Activated T-helper 1 cell treated with Interleukin-2 at 50 U/mL for 16 hours (primary cell): ENCODE measurements around the gene GAS6.

Source experiments
- DNase-seq: peaks from one replicate; pipeline ENCODE4 v3.0.0-alpha.2; 2020; ENCODE audit warnings: low read depth

The GAS6 gene

DNA sequence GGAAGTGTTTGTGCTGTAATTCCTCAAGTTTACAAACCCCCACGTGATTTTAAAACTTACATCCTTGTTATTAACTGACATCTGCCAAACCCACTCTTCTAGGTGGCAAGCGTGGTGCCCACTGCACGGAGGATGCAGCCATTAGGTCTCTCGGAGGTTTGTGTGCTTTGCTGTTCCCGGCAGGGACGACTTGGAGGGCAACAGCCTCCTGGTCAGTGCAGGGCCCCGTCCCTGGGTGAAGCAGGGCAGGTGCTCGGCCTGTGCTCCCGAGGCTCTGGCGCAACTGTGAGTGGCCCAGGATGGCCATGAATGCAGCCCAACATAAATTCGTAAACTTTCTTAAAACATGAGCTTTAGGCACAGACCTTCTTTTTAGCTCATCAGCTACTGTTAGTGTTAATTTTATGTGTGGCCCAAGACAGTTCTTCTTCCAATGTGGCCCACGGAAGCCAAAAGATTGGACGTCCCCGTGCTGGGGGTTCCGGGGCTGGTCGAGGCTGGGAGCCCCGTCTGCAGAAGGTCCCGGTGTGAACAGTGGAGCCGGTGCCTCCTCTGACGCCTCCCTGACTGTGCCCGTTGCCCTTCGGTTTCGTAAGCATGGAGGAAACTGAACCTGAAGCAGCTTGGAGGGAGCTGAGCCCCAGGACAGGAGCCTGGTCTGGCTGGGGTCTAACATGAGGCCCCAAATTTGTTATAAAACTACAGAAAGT, 11.9 kb downstream of the GAS6 start:
- no peak for DNase-seq

DNA sequence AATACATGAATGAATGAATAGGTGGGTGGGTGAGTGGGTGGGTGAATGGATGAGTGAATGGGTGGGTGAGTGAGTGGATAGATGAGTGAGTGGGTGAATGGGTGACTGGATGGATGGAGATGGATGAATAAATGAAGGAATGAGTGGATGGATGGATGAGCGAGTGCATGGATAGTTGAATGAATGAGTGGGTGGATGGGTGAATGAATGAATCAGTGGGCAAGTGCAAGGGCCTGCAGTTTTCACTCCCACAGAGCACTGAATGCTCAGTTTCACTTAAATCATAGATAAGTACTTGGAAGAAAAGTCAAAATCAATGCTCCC, 12.4 kb downstream of the GAS6 start:
- DNase-seq, result no peak

- DNase-seq, result no peak
Observed at GRCh38 chr13:113850722-113851479, 13.0 kb downstream of the GAS6 start.

- DNase-seq, result no peak
Observed at GRCh38 chr13:113849981-113850721, 13.7 kb downstream of the GAS6 start.

DNA sequence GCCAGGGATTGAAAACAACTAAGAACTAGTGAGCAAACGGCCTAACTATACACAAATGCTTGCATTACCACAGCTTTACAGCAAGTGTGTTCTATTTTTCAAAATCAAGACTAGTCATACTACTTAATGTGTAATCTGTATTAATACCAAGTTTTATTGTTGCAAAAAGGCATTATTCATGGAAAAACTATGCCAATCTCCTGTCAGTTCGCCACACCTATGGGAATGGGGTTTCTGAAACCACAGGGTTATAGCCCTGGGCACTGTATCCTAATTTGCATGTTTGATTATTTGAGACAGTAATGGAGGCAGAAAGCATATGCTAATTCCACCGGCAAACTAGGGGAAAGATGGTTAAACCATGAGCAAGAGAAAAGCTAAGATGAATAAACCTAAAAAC, 14.3 kb downstream of the GAS6 start:
- no peak for DNase-seq

GRCh38 chr13:113848431-113849260, 15.2 kb downstream of the GAS6 start:
- DNase-seq, result no peak

GRCh38 chr13:113848020-113848419, 15.9 kb downstream of the GAS6 start:
- no peak for DNase-seq

DNA sequence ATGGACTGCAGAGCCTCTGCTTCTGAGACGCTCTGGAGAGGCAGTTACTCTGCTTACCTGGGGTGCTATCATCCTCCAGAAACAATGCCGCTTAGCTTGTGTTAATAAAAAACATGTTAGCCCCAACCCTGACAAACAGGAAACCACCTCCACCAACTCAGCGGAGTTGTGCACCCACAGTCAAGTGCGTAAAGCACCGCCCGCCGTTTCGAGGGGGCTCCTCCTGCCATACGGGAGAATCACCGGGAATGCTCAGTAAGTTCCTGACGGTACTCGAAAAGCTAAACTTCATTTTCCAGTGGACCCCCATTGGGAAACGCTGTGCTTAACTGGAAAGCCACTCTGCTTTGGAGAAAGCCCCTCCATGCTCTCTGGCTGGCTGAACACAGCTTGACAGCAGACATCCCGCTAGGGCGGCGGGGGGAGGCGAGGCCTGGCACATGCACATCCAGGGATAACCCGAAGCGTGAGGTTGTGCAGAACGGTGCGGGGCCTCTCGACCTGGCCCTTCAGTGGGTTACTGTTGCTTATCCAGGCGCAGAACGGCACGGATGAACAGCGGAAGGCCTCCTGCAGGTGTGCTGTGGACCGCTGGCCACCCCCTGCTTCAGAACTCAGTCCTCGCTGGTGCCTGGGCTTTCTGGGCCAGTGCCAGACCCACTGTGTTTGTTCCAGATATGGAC, 17.1 kb downstream of the GAS6 start:
- DNase-seq, result no peak

DNA sequence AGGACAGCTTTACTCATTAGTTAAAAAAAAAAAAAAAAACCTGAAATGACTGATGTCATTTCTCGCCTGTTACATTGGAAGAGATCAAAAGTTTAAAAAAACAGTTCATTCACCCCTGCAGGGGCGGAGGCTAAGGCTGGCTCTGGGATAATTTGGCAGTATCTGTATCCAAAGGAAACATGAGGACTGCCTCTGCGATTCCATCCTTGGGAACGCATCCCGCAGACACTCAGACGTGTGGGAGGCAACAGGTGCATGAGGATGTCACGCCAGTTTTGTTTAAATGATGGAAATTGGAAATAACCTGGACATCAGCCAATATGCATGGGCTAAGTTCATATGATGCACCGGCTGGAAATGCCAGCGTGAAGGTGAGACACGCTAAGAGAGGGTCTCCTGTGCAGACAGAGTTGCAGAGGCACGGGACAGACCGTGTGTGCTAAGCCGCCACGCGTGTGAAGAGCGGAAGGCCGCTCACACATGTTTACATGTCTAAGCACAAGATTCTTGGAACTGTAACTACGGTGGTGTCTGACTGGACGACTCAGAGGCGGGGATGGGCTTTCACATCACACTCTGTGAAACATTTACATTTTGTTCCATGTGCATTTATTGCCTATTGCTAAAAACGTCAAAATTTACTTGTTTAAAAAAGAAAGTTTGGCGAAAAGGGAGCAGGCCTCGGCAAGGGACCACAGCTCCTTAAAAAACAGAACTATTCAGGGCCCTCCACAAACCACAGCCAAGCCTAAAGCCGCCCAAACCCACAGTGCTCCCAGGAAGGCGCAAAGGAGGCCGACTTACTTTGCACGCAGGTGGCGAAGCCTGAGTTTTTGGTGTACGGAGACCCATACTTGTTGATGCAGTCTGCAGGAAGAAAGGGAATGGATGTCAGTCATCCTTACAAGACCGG, 17.9 kb downstream of the GAS6 start:
- DNase-seq, result no peak

DNA sequence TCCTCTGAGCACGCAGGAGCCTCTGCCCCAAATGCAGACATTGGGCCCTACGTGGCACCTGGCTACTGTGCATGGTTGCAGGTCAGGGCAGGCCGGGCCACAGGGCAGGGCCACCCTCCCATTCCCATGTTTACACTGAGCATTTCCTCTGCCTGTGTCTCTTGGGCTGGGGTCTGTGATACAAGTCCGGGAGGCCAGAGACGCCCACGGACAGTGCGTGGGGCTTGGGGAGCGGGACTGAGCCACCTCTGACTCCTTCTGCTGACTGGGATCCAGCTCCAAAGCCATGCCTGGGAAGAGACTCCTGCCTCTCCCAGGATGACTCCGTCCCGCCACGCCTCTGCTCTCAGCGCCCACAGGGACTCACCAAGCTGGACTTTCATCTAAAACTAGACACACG, 18.8 kb downstream of the GAS6 start:
- no peak for DNase-seq

DNA sequence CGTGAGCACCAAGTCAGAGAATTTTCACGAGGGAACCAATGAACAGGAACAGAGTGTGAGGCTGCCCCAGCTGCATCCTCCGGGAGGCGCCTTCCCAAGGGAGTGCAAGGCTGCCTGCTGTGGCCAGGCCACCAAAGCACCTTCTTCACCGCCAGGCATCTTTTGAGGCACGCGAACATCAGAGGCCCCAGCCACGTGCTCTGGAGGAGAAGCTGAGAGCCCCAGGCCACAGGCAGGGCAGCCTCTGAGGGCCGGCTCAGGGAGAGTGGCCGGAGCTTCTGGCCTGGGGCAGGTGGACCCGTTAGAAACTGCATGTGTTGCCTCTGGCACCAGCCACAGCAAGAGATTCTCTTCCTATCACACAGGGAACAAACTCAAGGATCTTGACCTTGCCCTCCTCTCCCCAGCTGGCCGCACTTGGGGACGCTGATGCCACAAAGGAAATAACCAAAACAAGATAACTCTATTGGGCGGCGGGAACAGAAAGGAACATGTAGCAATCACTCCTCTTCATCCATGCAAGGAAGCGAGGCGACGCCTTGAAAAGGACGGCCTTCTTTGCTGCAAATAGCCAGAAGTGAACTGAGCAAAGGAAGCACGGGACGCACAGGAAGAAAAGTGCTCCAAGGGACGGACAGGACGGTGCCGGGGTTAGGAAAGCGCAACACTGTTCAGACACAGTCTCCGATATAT, 19.9 kb downstream of the GAS6 start:
- no peak for DNase-seq

DNA sequence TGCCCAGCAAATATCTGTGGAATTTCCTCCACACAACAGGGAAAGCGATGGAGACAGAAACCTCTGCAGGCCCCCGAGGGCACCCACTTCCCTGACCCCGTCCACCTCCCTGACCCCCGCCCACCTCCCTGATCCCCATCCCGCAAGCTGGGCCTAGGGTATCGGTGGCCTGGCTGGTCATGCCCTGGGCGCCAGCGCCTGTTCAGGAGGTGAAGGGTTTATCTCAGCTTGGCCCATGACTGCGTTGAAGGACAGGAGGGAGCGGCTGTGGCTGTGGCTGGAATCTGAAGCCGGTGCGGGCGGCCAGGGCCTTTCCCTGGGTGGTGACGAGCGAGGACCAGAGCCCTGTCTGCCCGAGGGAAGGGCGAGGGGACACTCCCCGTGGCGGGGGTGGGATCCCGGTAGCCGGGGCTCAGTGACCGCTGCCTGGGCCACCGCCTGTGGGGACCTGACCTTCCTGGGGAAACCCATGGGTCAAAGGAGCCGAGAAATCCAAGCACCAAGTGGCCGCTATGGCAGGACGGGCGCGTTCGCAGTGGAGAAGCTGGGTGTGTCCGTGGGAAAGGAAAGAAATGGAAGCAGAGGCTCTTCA, 20.7 kb downstream of the GAS6 start:
- no peak for DNase-seq

DNA sequence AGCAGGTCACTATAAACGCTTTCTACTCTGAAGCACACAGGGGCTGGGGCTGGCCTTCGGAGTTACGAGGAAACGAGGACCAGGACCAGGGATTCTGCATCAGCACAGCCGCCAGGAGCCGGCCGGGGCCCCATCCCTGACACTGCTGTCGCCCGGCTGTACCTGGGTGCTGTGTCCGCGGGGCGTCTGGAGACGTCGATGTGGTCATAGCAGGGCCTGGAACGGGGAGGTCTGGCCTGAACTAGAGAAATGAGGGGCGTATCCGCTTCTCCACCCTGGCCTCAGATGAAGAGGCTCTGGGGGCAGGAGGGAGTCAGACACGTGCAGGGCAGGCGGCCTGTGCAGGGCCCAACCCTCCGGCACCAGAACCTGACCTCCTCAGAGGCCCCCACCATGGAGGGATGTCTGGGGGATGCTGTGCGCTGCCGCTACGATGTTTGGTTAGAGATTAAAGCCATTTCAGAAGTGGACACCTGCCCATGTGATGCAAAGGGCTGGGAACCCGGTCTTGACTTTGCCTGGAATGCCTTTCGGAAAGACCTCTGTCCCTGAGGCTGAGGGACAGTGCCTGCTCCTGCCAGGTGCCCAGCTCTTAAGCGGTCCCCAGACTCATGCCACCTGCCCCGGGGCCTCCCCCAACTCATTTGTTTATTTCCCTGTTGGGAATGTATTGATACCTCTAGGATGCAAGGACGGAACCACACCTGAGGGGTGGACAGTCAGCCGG, 21.4 kb downstream of the GAS6 start:
- no peak for DNase-seq

GRCh38 chr13:113841353-113841650, 22.6 kb downstream of the GAS6 start:
- no peak for DNase-seq

- no peak for DNase-seq
Observed at GRCh38 chr13:113840541-113841352, 23.1 kb downstream of the GAS6 start.

GRCh38 chr13:113839536-113840204, 24.2 kb downstream of the GAS6 start:
- no peak for DNase-seq

- DNase-seq, result no peak
Observed at GRCh38 chr13:113838711-113839201, 25.1 kb downstream of the GAS6 start.
